Gastrocnemius medialis (tissue), 4 donors: Measurements from ENCODE around the gene MMEL1. TPM values are rescaled to one million over a fixed set of nuclear protein-coding genes. Genes with fewer than 3 reads are reported as not detected.

Experiments
- ATAC-seq, 2 donors: fragments of 150-250 bp; one replicate each; pipeline ENCODE4 v1.9.1; 2016
- DNase-seq, 2 donors: peaks; one replicate each; pipeline ENCODE4 v3.0.0-alpha.2; 2019
- H3K27ac ChIP-seq, 4 donors: fragments of 200-600 bp; sonication (generic); 1 replicate in 1 of 4; 2 replicates in 3 of 4; pipeline ENCODE4 v1.5.1; 2016 to 2018; ENCODE audit warnings: mild to moderate bottlenecking in 2 of 4, moderate library complexity in 1 of 4
- H3K27me3 ChIP-seq, 3 donors: fragments of 200-600 bp; sonication (generic) in 2 of 3; 1 replicate in 1 of 3; 2 replicates in 2 of 3; pipeline versions ENCODE4 v1.5.1 to v1.6.0; 2016 to 2019; ENCODE audit warnings: mild to moderate bottlenecking in 1 of 3, moderate library complexity in 1 of 3
- H3K36me3 ChIP-seq, 2 donors: fragments of 200-600 bp; sonication (generic) in 1 of 2; one replicate each; pipeline ENCODE4 v1.5.1; 2017 to 2018
- H3K4me1 ChIP-seq, 2 donors: fragments of 200-600 bp; sonication (generic) in 1 of 2; one replicate each; pipeline ENCODE4 v1.5.1; 2016 to 2017; ENCODE audit warnings: mild to moderate bottlenecking in 2 of 2
- H3K4me3 ChIP-seq, 4 donors: fragments of 200-600 bp; sonication (generic) in 3 of 4; 1 replicate in 1 of 4; 2 replicates in 3 of 4; pipeline ENCODE4 v1.5.1; 2016 to 2019; ENCODE audit warnings: mild to moderate bottlenecking in 2 of 4
- H3K9me3 ChIP-seq, 3 donors: fragments of 200-600 bp; sonication (generic) in 2 of 3; 1 replicate in 1 of 3; 2 replicates in 2 of 3; pipeline ENCODE4 v1.5.1; 2016 to 2019
- CTCF ChIP-seq, 5 experiments: fragments of 450-650 bp in 3 of 5; fragments of 200-600 bp in 2 of 5; sonication (generic) in 2 of 5; IDR thresholded peaks in 4 of 5; conservative IDR thresholded peaks in 1 of 5; 1 replicate in 4 of 5; 2 replicates in 1 of 5; pipeline ENCODE4 v1.5.1; 2016 to 2019; ENCODE audit warnings: antibody characterized with exemption in 5 of 5, mild to moderate bottlenecking in 3 of 5, moderate library complexity in 3 of 5
- POLR2A ChIP-seq, 2 donors: fragments of 450-650 bp; IDR thresholded peaks; one replicate each; pipeline ENCODE4 v1.6.1; 2017; ENCODE audit warnings: antibody characterized with exemption in 2 of 2, mild to moderate bottlenecking in 2 of 2, moderate library complexity in 2 of 2
- in situ Hi-C, 4 donors: fragments of 200-750 bp; cut with MboI; loops; one replicate each; pipeline versions ENCODE4 v1.15.0 to v1.8.0; 2017; ENCODE audit warnings: low sequenced_read_pairs in 4 of 4
- intact Hi-C: fragments of 100-400 bp; cut with DNase I; formaldehyde crosslinking; loops from one replicate; pipeline ENCODE4 v1.15.1; 2023; ENCODE audit warnings: low total_unique reads
- total RNA-seq, 4 donors: library from RNA; depleted of rRNA; stranded (reverse); fragments of >200 nt; gene quantifications; one replicate each; pipeline versions ENCODE4 v1.1.0 to v1.2.3, GENCODE V29; 2016

The MMEL1 gene
- total RNA-seq, 4 donors from 2014 or later: not detected

DNA sequence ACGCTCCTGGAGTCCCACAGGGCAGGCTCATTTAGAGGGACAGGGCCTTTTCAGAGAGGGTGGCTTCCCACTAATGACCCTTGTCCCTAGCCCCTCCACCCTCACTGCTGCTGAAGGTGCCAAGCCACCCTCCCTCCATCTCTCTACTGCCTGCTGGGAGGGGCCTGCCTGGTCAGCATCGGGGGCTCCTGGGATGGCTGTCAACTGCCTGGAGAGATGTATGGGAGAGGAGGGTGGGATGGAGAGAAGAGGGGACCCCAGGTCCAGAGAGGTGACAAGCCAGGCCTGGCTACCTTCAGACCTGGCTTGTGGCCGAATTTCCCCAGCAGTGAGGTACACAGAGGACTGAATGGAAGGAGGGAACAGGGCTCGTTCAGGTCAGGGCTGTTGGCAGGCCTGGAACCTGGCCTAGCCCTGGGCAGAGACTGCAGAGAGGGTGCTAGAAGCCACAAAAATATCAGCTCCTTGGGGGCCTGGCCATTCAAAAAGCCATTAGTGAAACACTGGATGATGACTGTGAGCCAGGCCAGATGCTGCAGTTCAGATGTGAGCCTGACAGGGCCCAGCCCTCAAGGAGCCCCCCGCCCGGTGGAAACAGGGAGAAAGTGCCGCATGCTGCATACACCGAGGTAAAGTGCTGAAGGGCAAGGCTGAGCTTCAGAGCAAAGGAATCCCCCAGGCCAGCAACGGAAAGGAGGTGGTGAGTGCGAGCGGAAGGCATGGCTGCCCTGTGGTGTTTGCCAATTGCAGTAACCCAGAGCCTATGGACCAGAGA is 20.0 kb downstream of the MMEL1 start:
- Histone ChIP-seq H3K36me3 (no peaks in the 10 kb centered on the region), H3K9me3 (no peaks in the 10 kb centered on the region), H3K4me3 (no peak overlapping the region), H3K4me1 (no peaks in the 10 kb centered on the region), H3K27me3 (peaks cover 18 to 30% (median 20%) of the 10 kb centered on the region in 3 donors), H3K27ac (no peak overlapping the region)
- in situ Hi-C loops (no loop called here), intact Hi-C loops (no loop called here)
- TF ChIP-seq POLR2A (IDR thresholded peaks at IDR 0.05) (no peak), CTCF (IDR thresholded peaks at IDR 0.05 in 4 of 5, conservative IDR thresholded peaks at IDR 0.05 in 1 of 5) (no peak)
- ATAC-seq (no peak), DNase-seq (no peak)

- intact Hi-C loops (no loop called here), in situ Hi-C loops (no loop called here)
- Histone ChIP-seq H3K4me1 (no peaks in the 10 kb centered on the region), H3K4me3 (no peak overlapping the region), H3K27me3 (peaks cover 19 to 30% (median 20%) of the 10 kb centered on the region in 3 donors), H3K27ac (no peak overlapping the region), H3K36me3 (no peaks in the 10 kb centered on the region), H3K9me3 (no peaks in the 10 kb centered on the region)
- DNase-seq (no peak), ATAC-seq (no peak)
- no peak for TF ChIP-seq CTCF (IDR thresholded peaks at IDR 0.05 in 4 of 5, conservative IDR thresholded peaks at IDR 0.05 in 1 of 5)
- no peak for TF ChIP-seq POLR2A (IDR thresholded peaks at IDR 0.05)
Observed at GRCh38 chr1:2611621-2612437, 21.0 kb downstream of the MMEL1 start.

DNA sequence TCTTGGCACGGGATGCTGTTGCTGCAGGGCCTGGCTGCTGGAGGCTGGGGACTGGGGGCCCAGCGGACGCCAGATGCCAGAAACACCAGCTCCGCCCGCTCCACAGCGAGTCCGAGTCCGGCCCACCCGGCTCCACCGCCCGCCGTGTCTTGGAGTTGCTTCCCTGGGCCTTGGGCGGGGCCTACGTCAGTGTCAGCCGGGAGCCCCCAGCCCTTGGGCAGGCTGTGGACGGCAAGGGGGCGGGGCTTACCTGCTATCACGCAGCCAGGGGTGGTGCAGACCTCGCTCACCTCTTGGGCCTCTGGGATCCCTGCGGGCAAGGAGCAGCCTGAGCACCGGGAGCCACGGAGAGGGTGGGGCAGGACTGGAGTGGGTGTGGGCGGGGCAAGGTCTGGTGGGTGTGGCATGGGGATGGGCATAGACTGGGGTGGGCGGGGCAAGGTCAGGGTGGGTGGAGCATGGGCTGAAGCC is 21.8 kb downstream of the MMEL1 start:
- Histone ChIP-seq H3K4me3 (no peak overlapping the region), H3K9me3 (no peaks in the 10 kb centered on the region), H3K27me3 (peaks cover 20 to 30% (median 22%) of the 10 kb centered on the region in 3 donors), H3K27ac (no peak overlapping the region), H3K36me3 (no peaks in the 10 kb centered on the region), H3K4me1 (no peaks in the 10 kb centered on the region)
- DNase-seq: peak in 1 of 2 donors; percentile 9
- intact Hi-C loops: no loop called here
- TF ChIP-seq CTCF (IDR thresholded peaks at IDR 0.05 in 4 of 5, conservative IDR thresholded peaks at IDR 0.05 in 1 of 5): no peak
- in situ Hi-C loops: no loop called here
- ATAC-seq: no peak

- H3K36me3 ChIP-seq: no peaks in the 10 kb centered on the region
- TF ChIP-seq POLR2A (IDR thresholded peaks at IDR 0.05): no peak
- TF ChIP-seq CTCF (IDR thresholded peaks at IDR 0.05 in 4 of 5, conservative IDR thresholded peaks at IDR 0.05 in 1 of 5): no peak
- ATAC-seq (no peak), DNase-seq (no peak)
- H3K4me3 ChIP-seq: no peak overlapping the region
- intact Hi-C loops (no loop called here), in situ Hi-C loops (no loop called here)
- peaks cover 20 to 37% (median 22%) of the 10 kb centered on the region in 3 donors for H3K27me3 ChIP-seq
- no peak overlapping the region for H3K27ac ChIP-seq
- H3K4me1 ChIP-seq: no peaks in the 10 kb centered on the region
- no peaks in the 10 kb centered on the region for H3K9me3 ChIP-seq
Observed at GRCh38 chr1:2610036-2610959, 22.5 kb downstream of the MMEL1 start.
